ES-I3 (cell line): ENCODE results near the gene EXOSC7.
A peak's percentile ranks its signal among the peaks of the same experiment; 100 is the strongest.
"Not testable (repeated sequence)": the region's sequence is repeated elsewhere in the genome, so short reads cannot be mapped to it uniquely, and the experiment has no call there.

Experiments used
- H3K36me3 ChIP-seq: 2 replicates; pipeline ENCODE4 v1.6.1; 2013; ENCODE audit warnings: mild to moderate bottlenecking, low read length, control low read depth, moderate library complexity; ENCODE audit not compliant: insufficient read depth
- H3K4me1 ChIP-seq: 2 replicates; pipeline ENCODE4 v1.6.1; 2013; ENCODE audit warnings: mild to moderate bottlenecking, control low read depth, low read length; ENCODE audit not compliant: insufficient read depth
- H3K9ac ChIP-seq: 2 replicates; pipeline ENCODE4 v1.6.1; 2013; ENCODE audit warnings: low read depth, mild to moderate bottlenecking, low read length, moderate library complexity
- H3K9me3 ChIP-seq: 2 replicates; pipeline ENCODE4 v1.6.1; 2013; ENCODE audit warnings: mild to moderate bottlenecking, low read length, moderate library complexity; ENCODE audit not compliant: control insufficient read depth, insufficient read depth

The EXOSC7 gene

DNA sequence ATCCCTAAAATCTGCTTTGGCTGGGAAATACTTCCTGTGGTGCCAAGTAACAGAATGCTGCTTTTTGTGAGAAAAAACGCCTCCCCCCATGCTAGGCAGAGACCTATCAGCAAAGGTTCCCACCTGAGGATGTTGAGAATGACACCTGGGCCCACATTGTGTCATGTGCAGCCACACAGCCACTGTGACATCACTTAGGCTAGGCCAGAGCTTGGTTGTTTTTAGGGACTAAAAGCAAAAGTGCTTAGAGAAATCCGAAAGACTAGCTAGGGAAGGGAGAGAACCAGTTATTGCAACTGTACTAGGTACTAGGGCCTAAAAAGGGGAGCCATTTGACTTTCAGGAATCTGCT lies 6.2 kb upstream of the EXOSC7 start:
- Histone ChIP-seq H3K9ac (no peak overlapping the region), H3K4me1 (0 out of 2 replicates have a peak, but pooled peaks cover 6% of the 10 kb centered on the region), H3K9me3 (no peaks in the 10 kb centered on the region), H3K36me3 (no peaks in the 10 kb centered on the region)

GRCh38 chr3:44970926-44971490 lies 5.0 kb upstream of the EXOSC7 start:
- H3K4me1 ChIP-seq, result 0 out of 2 replicates have a peak, but pooled peaks cover 7% of the 10 kb centered on the region
- H3K9me3 ChIP-seq, result no peaks in the 10 kb centered on the region

DNA sequence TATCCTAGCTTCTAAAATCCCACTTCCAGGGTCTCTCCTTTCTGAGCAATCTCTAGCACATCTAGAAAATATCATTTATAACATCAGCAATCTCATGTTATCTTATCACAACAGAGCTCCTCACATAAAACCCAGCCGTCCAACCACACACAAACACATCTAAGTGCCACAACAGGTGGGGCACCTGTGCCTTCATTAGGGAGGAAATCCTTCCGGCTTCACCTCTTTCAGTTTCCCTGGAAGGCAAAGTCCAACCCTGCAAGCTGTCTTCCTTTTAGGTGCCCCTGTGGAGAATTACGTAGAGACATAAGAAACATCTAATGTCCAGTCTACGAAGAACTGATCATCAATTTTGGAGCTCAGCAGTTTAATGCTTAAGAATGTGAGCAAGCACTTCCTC lies 1.6 kb upstream of the EXOSC7 start:
- Histone ChIP-seq H3K9me3 (no peaks in the 10 kb centered on the region), H3K9ac (peak overlapping the region; percentile 100), H3K36me3 (no peaks in the 10 kb centered on the region), H3K4me1 (peaks cover 10% of the 10 kb centered on the region; the same call in 1 of the 2 replicates)

More at GRCh38 chr3:44970926-44971490, 5.0 kb upstream of the EXOSC7 start:
- Histone ChIP-seq H3K9ac (no peak overlapping the region), H3K36me3 (no peaks in the 10 kb centered on the region)

DNA sequence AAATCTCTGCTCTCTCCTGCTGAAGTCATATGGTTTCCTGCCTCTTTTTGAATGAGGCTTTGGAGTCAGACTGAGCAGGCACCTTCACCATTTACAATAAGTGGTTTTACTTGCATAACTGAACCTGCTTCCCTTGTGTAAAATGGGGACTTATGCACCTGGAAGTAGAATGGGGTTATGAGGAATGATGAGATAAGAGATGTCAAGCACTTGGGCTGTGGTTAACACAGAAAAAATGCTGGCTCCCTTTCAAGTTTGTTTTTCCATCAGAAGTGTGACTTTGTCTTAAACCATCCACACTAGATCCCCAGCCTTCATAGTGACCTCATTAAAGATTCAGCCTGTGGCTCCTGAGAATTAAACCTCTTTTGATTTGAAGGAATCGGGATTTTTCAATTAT lies 5.2 kb downstream of the EXOSC7 start:
- H3K9me3 ChIP-seq, result no peaks in the 10 kb centered on the region
- peaks cover 3% of the 10 kb centered on the region; the same call in 1 of the 2 replicates for H3K4me1 ChIP-seq
- H3K9ac ChIP-seq, result no peak overlapping the region
- H3K36me3 ChIP-seq, result no peaks in the 10 kb centered on the region

DNA sequence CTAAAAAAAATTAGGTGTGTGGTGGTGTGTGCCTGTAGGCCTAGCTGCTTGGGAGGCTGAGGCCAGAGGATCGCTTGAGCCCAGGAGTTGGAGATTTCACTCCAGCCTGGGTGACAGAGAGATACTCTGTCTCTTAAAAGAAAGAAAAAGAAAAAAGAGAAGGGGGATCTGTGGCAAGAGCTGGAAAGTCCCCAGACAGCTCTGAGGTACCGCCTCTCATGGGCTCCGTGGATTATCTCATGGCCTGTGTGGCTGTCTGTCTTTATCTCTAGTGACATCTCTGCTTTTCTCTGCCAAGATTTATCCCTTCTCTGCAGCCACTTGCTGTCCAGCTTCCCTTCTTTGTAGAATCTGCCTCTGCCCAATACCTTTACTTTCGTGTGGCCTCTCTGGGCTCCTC lies 5.7 kb downstream of the EXOSC7 start:
- Histone ChIP-seq H3K4me1 (peaks cover 3% of the 10 kb centered on the region; the same call in 1 of the 2 replicates), H3K9me3 (no peaks in the 10 kb centered on the region), H3K9ac (no peak overlapping the region), H3K36me3 (no peaks in the 10 kb centered on the region)

GRCh38 chr3:44982817-44983216 lies 6.8 kb downstream of the EXOSC7 start:
- Histone ChIP-seq H3K9me3 (no peaks in the 10 kb centered on the region), H3K9ac (no peak overlapping the region), H3K4me1 (0 out of 2 replicates have a peak, but pooled peaks cover 4% of the 10 kb centered on the region), H3K36me3 (no peaks in the 10 kb centered on the region)

DNA sequence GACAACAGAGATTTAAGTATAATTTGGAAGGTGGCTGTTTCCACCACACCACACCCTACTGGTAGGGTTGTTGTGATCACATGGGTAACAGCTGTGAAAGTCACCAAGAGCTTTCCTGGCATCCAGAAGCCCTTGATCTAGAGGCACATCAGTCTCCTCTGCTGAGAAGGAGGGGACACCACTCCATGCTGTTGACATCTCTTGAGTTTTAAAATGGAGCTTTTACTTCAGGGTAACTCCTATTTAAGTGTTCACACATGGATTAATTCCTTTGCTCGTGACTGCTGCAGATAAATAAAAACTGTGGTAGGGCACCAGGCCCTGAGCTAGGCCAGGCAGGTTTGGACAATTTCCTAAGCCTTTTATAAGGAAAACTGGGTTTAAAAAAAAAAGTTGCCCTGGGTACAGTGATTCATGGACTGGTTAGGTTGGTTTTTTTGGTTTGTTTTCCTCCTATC lies 7.5 kb downstream of the EXOSC7 start:
- no peak overlapping the region for H3K9ac ChIP-seq
- H3K36me3 ChIP-seq, result no peaks in the 10 kb centered on the region
- peaks cover 8% of the 10 kb centered on the region for H3K4me1 ChIP-seq
- no peaks in the 10 kb centered on the region for H3K9me3 ChIP-seq

- no peak overlapping the region for H3K9ac ChIP-seq
- no peaks in the 10 kb centered on the region for H3K9me3 ChIP-seq
- H3K4me1 ChIP-seq, result peaks cover 15% of the 10 kb centered on the region
- H3K36me3 ChIP-seq, result no peaks in the 10 kb centered on the region
Observed at GRCh38 chr3:44984335-44984734, 8.3 kb downstream of the EXOSC7 start.

- not testable (repeated sequence) for H3K36me3 ChIP-seq, H3K9ac ChIP-seq, H3K9me3 ChIP-seq
- H3K4me1 ChIP-seq, result peaks cover 19% of the 10 kb centered on the region
Observed at GRCh38 chr3:44986330-44986729, 10.3 kb downstream of the EXOSC7 start.

DNA sequence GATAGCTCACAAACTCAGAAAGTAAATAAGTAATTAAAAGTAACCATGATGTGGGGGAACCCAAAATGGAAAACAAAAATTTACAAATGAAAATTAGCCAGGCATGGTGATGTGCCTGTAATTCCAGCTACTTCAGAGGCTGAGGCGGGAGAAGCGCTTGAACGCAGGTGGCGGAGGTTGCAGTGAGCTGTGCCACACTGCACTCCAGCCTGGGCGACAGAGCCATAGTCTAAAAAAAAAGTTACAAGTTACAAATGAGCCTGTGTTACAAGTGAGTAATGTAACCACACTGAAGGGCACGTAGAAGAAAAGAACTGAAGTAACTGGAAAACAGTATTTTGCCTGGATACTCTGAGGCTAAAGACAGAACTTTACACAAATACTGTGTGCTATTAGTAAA lies 11.3 kb downstream of the EXOSC7 start:
- peaks cover 4% of the 10 kb centered on the region for H3K36me3 ChIP-seq
- H3K9me3 ChIP-seq, result no peaks in the 10 kb centered on the region
- H3K4me1 ChIP-seq, result peaks cover 19% of the 10 kb centered on the region
- H3K9ac ChIP-seq, result no peak overlapping the region

- no peak overlapping the region for H3K9ac ChIP-seq
- H3K36me3 ChIP-seq, result peaks cover 4% of the 10 kb centered on the region
- peaks cover 23% of the 10 kb centered on the region for H3K4me1 ChIP-seq
- no peaks in the 10 kb centered on the region for H3K9me3 ChIP-seq
Observed at GRCh38 chr3:44988073-44988472, 12.0 kb downstream of the EXOSC7 start.

- Histone ChIP-seq H3K36me3 (peaks cover 6% of the 10 kb centered on the region), H3K9me3 (no peaks in the 10 kb centered on the region), H3K9ac (no peak overlapping the region), H3K4me1 (peaks cover 33% of the 10 kb centered on the region)
Observed at GRCh38 chr3:44989141-44989540, 13.1 kb downstream of the EXOSC7 start.

- peaks cover 33% of the 10 kb centered on the region for H3K4me1 ChIP-seq
- H3K9ac ChIP-seq, result no peak overlapping the region
- peaks cover 6% of the 10 kb centered on the region for H3K36me3 ChIP-seq
- H3K9me3 ChIP-seq, result no peaks in the 10 kb centered on the region
Observed at GRCh38 chr3:44989636-44990373, 13.8 kb downstream of the EXOSC7 start.

GRCh38 chr3:44991326-44991725 lies 15.3 kb downstream of the EXOSC7 start:
- Histone ChIP-seq H3K36me3 (peaks cover 6% of the 10 kb centered on the region), H3K9ac (no peak overlapping the region), H3K4me1 (peaks cover 33% of the 10 kb centered on the region), H3K9me3 (no peaks in the 10 kb centered on the region)
